ENCODE results near the gene MAST4. TPM values are rescaled to one million over a fixed set of nuclear protein-coding genes. Genes with fewer than 3 reads are reported as not detected.

MAST4 gene
- total RNA-seq, 1 donor from 2014 or later = 17.2 TPM

GRCh38 chr5:67045816-67046740 is 449.9 kb downstream of the MAST4 start:
- DNase-seq (no peak), ATAC-seq (ENCODE audit: low read depth) (no peak)
- no peaks in the 10 kb centered on the region for H3K9me3 Mint-ChIP-seq
- no peaks in the 10 kb centered on the region for H3K36me3 Mint-ChIP-seq (ENCODE audit: low read depth)
- intact Hi-C loops (cut with micrococcal nuclease) = no loop called here
- H3K27ac Mint-ChIP-seq = no peak overlapping the region
- ChIA-PET POLR2A (no interaction called here), CTCF (no interaction called here)
- TF ChIP-seq, protein P1, sequence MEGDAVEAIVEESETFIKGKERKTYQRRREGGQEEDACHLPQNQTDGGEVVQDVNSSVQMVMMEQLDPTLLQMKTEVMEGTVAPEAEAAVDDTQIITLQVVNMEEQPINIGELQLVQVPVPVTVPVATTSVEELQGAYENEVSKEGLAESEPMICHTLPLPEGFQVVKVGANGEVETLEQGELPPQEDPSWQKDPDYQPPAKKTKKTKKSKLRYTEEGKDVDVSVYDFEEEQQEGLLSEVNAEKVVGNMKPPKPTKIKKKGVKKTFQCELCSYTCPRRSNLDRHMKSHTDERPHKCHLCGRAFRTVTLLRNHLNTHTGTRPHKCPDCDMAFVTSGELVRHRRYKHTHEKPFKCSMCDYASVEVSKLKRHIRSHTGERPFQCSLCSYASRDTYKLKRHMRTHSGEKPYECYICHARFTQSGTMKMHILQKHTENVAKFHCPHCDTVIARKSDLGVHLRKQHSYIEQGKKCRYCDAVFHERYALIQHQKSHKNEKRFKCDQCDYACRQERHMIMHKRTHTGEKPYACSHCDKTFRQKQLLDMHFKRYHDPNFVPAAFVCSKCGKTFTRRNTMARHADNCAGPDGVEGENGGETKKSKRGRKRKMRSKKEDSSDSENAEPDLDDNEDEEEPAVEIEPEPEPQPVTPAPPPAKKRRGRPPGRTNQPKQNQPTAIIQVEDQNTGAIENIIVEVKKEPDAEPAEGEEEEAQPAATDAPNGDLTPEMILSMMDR (IDR thresholded peaks at IDR 0.05) = no peak
- peaks cover 4% of the 10 kb centered on the region for H3K27me3 Mint-ChIP-seq
- H3K4me1 Mint-ChIP-seq = peaks cover 5% of the 10 kb centered on the region
- no peak overlapping the region for H3K4me3 Mint-ChIP-seq

GRCh38 chr5:67047160-67047559 is 451.0 kb downstream of the MAST4 start:
- Mint-ChIP-seq H3K27ac (no peak overlapping the region), H3K4me1 (peaks cover 5% of the 10 kb centered on the region), H3K36me3 (ENCODE audit: low read depth) (no peaks in the 10 kb centered on the region), H3K27me3 (no peaks in the 10 kb centered on the region), H3K4me3 (no peak overlapping the region), H3K9me3 (no peaks in the 10 kb centered on the region)
- no peak for ATAC-seq (ENCODE audit: low read depth)
- DNase-seq = no peak
- POLR2A ChIA-PET = no interaction called here
- intact Hi-C loops (cut with micrococcal nuclease) = no loop called here
- CTCF ChIA-PET = no interaction called here
- TF ChIP-seq, protein P1 (IDR thresholded peaks at IDR 0.05) = no peak

DNA sequence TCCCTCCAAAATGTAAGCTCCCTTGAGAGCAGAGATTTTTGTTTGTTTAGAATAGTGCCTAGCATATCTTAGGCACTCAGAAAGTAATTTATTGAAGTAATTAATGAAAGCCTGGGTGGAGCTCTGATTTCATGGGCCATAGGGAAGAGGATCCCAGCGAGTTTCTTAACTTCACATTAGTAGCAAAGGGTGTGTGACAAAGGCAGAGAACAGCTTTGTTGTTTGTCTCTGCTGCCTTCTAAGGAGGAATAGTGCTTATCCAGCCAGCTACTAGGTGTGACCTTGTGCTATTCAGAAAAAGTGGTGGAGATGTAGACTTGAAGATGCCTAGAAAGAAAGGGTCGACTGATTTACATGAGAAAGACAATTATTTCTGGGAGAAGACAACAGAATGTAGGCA is 451.4 kb downstream of the MAST4 start:
- TF ChIP-seq, protein P1 (IDR thresholded peaks at IDR 0.05) = no peak
- Mint-ChIP-seq H3K27ac (no peak overlapping the region), H3K4me1 (peaks cover 5% of the 10 kb centered on the region), H3K36me3 (ENCODE audit: low read depth) (no peaks in the 10 kb centered on the region), H3K9me3 (no peaks in the 10 kb centered on the region), H3K27me3 (no peaks in the 10 kb centered on the region), H3K4me3 (no peak overlapping the region)
- ATAC-seq (ENCODE audit: low read depth) (no peak), DNase-seq (no peak)
- intact Hi-C loops (cut with micrococcal nuclease) = no loop called here
- ChIA-PET POLR2A (no interaction called here), CTCF (no interaction called here)

DNA sequence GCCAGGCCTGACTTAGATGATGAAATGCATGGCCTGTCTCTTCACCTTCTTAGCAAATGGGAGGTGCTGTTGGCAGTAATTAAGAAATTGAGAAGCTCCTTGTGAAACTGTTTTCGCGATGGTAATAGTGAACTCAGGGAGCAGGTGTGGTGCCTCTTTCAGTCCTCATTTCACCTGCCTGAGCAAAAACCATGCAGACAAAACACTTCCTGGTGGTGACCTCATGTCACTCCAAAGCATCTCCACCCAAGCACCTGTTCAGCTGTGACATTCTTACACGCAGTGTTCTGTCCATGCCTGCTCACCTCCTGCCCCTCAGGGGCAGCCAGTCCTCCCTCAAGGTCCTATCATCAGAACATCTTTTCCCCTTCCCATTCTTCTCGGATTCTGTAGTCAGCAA is 453.9 kb downstream of the MAST4 start:
- Mint-ChIP-seq H3K4me1 (peaks cover 5% of the 10 kb centered on the region), H3K9me3 (no peaks in the 10 kb centered on the region), H3K27me3 (no peaks in the 10 kb centered on the region), H3K27ac (no peak overlapping the region), H3K36me3 (ENCODE audit: low read depth) (no peaks in the 10 kb centered on the region), H3K4me3 (no peak overlapping the region)
- CTCF ChIA-PET = no interaction called here
- no peak for ATAC-seq (ENCODE audit: low read depth)
- no peak for DNase-seq
- TF ChIP-seq, protein P1 (IDR thresholded peaks at IDR 0.05) = no peak
- intact Hi-C loops (cut with micrococcal nuclease) = no loop called here
- POLR2A ChIA-PET = no interaction called here

DNA sequence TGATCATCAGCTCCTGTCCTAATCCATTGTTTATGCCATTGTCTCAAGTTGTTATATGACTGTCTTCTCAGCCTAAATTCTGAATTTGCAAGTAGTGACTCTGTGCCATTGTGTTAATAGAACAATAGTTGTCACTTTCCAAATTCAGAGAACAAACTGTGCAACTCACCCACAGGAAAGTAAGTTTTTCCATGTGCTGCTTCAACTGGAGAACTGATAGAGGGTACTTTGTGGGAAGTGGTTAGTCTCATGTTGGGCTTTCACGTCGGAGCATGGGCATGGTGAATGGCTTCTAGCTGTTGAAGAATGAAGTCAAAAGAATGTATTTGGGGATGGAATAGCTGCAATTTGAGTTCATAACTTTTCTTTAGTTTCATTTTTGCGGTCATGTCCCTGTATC is 454.4 kb downstream of the MAST4 start:
- no peaks in the 10 kb centered on the region for H3K36me3 Mint-ChIP-seq (ENCODE audit: low read depth)
- DNase-seq = no peak
- ChIA-PET CTCF (no interaction called here), POLR2A (no interaction called here)
- no peak overlapping the region for H3K4me3 Mint-ChIP-seq
- no peak for ATAC-seq (ENCODE audit: low read depth)
- TF ChIP-seq, protein P1 (IDR thresholded peaks at IDR 0.05) = no peak
- no peaks in the 10 kb centered on the region for H3K27me3 Mint-ChIP-seq
- H3K9me3 Mint-ChIP-seq = no peaks in the 10 kb centered on the region
- intact Hi-C loops (cut with micrococcal nuclease) = no loop called here
- no peak overlapping the region for H3K27ac Mint-ChIP-seq
- peaks cover 5% of the 10 kb centered on the region for H3K4me1 Mint-ChIP-seq

All from activated B cell treated with CpG ODN at 0.5 μM for 24 hours (primary cell).